Measurements from ENCODE around the gene HDHD5. TPM values are rescaled to one million over a fixed set of nuclear protein-coding genes. Genes with fewer than 3 reads are reported as not detected.
"Not testable (repeated sequence)": the region's sequence is repeated elsewhere in the genome, so short reads cannot be mapped to it uniquely, and the experiment has no call there.

The HDHD5 gene
- total RNA-seq, 6 experiments from 2014 or later = 15.3 to 23.5 (median 16.8) TPM

DNA sequence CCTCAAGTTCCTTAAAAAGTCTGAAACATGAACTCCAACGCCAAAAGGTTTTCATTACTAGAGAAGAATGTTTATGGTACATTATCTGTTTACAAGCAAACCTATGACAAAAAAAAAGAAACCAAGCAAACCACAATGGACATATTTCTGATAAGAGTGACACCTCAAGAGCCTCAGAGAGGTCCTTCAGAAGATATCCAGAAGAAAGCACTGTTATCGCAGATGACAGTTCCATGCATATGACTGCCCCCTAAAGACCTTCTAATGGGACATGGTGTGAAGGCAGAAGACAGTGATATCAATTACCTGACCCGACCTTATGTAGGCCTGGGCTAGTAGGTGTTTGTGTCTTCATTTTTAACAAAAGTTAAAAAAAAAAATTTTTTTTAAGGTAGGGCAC lies 3.1 kb downstream of the HDHD5 start:
- H3K4me1 Mint-ChIP-seq (ENCODE audit: low read depth) = peaks cover 30% of the 10 kb centered on the region
- peaks cover 6% of the 10 kb centered on the region; the same call in 1 of the 2 replicates for H3K36me3 Mint-ChIP-seq (ENCODE audit: low read depth)
- TF ChIP-seq, protein P1, sequence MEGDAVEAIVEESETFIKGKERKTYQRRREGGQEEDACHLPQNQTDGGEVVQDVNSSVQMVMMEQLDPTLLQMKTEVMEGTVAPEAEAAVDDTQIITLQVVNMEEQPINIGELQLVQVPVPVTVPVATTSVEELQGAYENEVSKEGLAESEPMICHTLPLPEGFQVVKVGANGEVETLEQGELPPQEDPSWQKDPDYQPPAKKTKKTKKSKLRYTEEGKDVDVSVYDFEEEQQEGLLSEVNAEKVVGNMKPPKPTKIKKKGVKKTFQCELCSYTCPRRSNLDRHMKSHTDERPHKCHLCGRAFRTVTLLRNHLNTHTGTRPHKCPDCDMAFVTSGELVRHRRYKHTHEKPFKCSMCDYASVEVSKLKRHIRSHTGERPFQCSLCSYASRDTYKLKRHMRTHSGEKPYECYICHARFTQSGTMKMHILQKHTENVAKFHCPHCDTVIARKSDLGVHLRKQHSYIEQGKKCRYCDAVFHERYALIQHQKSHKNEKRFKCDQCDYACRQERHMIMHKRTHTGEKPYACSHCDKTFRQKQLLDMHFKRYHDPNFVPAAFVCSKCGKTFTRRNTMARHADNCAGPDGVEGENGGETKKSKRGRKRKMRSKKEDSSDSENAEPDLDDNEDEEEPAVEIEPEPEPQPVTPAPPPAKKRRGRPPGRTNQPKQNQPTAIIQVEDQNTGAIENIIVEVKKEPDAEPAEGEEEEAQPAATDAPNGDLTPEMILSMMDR (IDR thresholded peaks at IDR 0.05) = no peak
- no peaks in the 10 kb centered on the region for H3K9me3 Mint-ChIP-seq
- H3K4me3 Mint-ChIP-seq = no peak overlapping the region
- no peak for DNase-seq
- no peaks in the 10 kb centered on the region; the same call in 1 of the 2 replicates for H3K27me3 Mint-ChIP-seq (ENCODE audit: insufficient read depth)
- no peak overlapping the region for H3K27ac Mint-ChIP-seq

DNA sequence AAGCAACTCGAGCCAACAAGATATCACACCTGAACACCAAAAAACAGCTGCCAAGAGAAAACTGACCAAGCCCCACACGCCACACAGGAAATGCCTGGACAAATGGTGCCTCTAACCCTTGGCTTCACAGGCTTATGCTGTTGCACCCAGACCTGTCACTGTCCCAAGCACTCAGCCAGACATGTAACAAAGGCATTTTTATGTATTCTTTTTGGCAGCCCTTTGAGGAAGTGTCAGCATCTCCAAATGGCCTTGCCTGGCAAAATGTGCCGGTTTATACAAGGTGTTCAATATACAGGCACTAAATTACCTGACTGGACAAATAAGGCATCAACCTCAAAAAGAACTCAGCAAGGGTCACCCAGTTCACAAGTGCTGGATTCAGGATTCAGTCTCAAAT lies 6.1 kb downstream of the HDHD5 start:
- H3K4me1 Mint-ChIP-seq (ENCODE audit: low read depth) = peaks cover 30% of the 10 kb centered on the region
- no peaks in the 10 kb centered on the region for H3K27me3 Mint-ChIP-seq (ENCODE audit: insufficient read depth)
- TF ChIP-seq, protein P1 (IDR thresholded peaks at IDR 0.05) = no peak
- no peak for DNase-seq
- peaks cover 6% of the 10 kb centered on the region; the same call in 1 of the 2 replicates for H3K36me3 Mint-ChIP-seq (ENCODE audit: low read depth)
- H3K9me3 Mint-ChIP-seq = no peaks in the 10 kb centered on the region
- H3K27ac Mint-ChIP-seq = no peak overlapping the region
- no peak overlapping the region for H3K4me3 Mint-ChIP-seq

DNA sequence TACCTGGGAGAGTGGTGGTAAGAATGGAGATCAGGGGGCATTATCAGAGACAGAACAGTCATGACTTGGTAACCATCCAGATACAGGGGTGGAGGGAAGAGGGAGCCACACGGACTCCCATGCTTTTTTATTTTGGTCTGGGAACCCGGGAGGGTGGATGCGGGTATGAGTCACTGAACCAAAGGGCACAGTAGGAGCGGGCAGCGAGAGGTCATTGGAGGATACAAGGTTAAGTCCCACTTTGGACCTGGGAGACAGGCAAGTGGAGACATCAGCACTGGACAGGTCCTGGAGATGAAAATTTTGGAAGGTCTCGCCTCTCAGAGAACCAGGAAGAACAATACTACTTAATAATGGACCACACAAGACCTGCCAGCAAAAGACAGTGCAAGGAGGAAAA lies 6.7 kb downstream of the HDHD5 start:
- Mint-ChIP-seq H3K4me3 (no peak overlapping the region), H3K27ac (no peak overlapping the region), H3K27me3 (ENCODE audit: insufficient read depth) (no peaks in the 10 kb centered on the region), H3K9me3 (no peaks in the 10 kb centered on the region), H3K36me3 (ENCODE audit: low read depth) (peaks cover 12% of the 10 kb centered on the region), H3K4me1 (ENCODE audit: low read depth) (peaks cover 30% of the 10 kb centered on the region)
- DNase-seq = no peak
- TF ChIP-seq, protein P1 (IDR thresholded peaks at IDR 0.05) = no peak

DNA sequence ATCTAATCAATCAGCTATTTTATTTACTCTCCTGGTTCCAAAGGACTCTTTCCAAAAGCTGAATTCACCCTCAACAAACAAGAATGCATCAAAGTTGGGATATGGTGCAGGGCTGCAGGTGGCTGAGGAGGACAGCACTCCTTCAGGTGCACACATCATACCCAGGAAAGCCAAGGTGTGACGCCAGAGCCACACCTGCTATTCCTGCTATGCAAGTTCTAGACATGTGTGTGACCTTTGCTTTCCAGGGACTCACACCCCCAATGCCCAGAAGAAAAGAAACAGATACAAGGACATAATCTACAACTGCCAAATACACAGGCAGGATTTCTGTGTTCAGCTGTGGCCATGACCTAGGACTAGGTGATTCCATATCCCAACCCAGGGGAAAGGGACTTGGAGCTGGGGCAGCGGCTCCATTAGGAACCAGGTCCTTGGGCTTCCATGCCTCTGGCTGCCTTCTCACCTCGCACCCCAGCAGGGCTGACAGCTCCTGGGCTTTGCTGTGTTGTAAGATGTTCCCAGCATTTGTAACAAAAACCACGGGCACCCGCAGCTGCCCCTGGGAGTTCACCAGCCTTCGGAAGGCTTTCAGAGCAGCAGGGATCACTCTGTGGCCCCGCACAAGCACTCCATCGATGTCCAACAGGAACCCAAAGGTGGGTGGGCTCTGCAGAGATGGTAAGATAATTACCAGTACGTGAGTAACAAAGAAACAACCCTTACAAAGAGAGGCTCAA lies 9.8 kb downstream of the HDHD5 start:
- H3K4me3 Mint-ChIP-seq = no peak overlapping the region
- H3K4me1 Mint-ChIP-seq (ENCODE audit: low read depth) = peaks cover 17% of the 10 kb centered on the region
- no peaks in the 10 kb centered on the region for H3K27me3 Mint-ChIP-seq (ENCODE audit: insufficient read depth)
- no peak for DNase-seq
- H3K9me3 Mint-ChIP-seq = no peaks in the 10 kb centered on the region
- H3K36me3 Mint-ChIP-seq (ENCODE audit: low read depth) = peaks cover 7% of the 10 kb centered on the region
- no peak overlapping the region for H3K27ac Mint-ChIP-seq
- TF ChIP-seq, protein P1 (IDR thresholded peaks at IDR 0.05) = no peak

DNA sequence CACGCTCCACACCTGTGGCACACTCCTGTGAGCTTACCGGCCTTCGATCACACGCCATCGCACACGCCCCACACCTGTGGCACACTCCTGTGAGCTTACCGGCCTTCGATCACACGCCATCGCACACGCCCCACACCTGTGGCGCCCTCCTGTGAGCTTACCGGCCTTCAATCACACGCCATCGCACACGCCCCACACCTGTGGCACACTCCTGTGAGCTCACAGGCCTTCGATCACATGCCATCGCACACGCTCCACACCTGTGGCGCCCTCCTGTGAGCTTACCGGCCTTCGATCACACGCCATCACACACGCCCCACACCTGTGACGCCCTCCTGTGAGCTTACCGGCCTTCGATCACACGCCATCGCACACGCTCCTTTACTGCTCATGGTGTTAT lies 11.6 kb downstream of the HDHD5 start:
- not testable (repeated sequence) for H3K27me3 Mint-ChIP-seq (ENCODE audit: insufficient read depth); H3K27ac Mint-ChIP-seq; H3K9me3 Mint-ChIP-seq; H3K36me3 Mint-ChIP-seq (ENCODE audit: low read depth); DNase-seq; H3K4me3 Mint-ChIP-seq
- peaks cover 16% of the 10 kb centered on the region for H3K4me1 Mint-ChIP-seq (ENCODE audit: low read depth)

DNA sequence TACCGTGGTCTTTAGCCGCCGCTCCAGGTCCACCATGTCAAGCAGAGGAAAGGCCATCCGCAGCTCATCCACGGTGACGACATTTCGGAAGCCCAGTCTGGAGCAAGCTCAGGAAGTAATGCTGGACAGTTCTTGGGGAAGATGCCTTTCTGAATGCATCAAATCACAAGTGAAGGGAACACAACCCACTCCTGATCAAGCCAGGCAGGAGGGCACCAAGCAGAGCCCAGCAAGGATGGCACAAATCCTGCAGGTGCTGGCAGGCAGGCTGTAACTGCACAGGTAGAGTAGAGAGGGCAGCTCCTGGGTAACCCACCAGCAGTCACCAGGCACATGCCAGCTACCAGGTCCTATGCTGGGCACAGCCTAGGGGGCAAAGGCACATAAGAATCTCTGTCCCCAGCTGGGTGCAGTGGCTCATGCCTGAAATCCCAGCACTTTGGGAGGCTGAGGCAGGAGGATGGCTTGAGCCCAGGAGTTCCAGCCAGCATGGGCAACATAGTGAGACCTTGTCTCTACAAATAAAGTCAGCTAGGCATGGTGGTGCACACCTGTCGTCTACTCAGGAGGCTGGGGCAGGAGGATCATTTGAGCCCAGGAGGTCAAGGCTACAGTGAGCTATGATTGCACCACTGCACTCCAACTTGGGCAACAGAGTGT lies 13.9 kb downstream of the HDHD5 start:
- Mint-ChIP-seq H3K36me3 (ENCODE audit: low read depth) (peaks cover 11% of the 10 kb centered on the region), H3K9me3 (no peaks in the 10 kb centered on the region), H3K4me1 (ENCODE audit: low read depth) (no peaks in the 10 kb centered on the region), H3K4me3 (no peak overlapping the region), H3K27ac (no peak overlapping the region), H3K27me3 (ENCODE audit: insufficient read depth) (no peaks in the 10 kb centered on the region)
- no peak for DNase-seq
- TF ChIP-seq, protein P1 (IDR thresholded peaks at IDR 0.05) = no peak

Measured in HFFc6 (cell line).